HepG2 (cell line): ENCODE measurements around the gene U2AF2. TPM values are rescaled to one million over a fixed set of nuclear protein-coding genes. Genes with fewer than 3 reads are reported as not detected.

ENCODE experiments used
- CSRNP2 ChIP-seq: sonication (generic); formaldehyde crosslinking; conservative IDR thresholded peaks from 2 replicates; pipeline ENCODE4 v1.8.0; 2022; ENCODE audit warnings: low read depth, missing genetic modification reagents
- HIVEP1 ChIP-seq: sonication (generic); formaldehyde crosslinking; IDR thresholded peaks from 2 replicates; pipeline ENCODE4 v1.4.0; 2020; ENCODE audit warnings: mild to moderate bottlenecking, missing genetic modification reagents
- HOXA5 ChIP-seq: sonication (generic); formaldehyde crosslinking; IDR thresholded peaks from 2 replicates; pipeline ENCODE4 v1.4.0; 2020; ENCODE audit warnings: missing genetic modification reagents
- MIXL1 ChIP-seq: IDR thresholded peaks from 2 replicates; pipeline ENCODE4 v1.6.1; 2016
- SMARCC2 ChIP-seq: fragments of 450-650 bp; IDR thresholded peaks from 2 replicates; pipeline ENCODE4 v1.6.1; 2017; ENCODE audit warnings: antibody characterized with exemption, mild to moderate bottlenecking
- SRSF1 ChIP-seq: fragments of 200-400 bp; formaldehyde crosslinking; optimal IDR thresholded peaks from 2 replicates; pipeline ENCODE3; 2017; ENCODE audit warnings: mild to moderate bottlenecking, low read depth, low read length, moderate library complexity
- TCF7 ChIP-seq: sonication (generic); IDR thresholded peaks from 2 replicates; pipeline ENCODE4 v1.6.1; 2016; ENCODE audit warnings: antibody characterized with exemption, low read depth
- THAP8 ChIP-seq: sonication (generic); formaldehyde crosslinking; IDR thresholded peaks from 2 replicates; pipeline ENCODE4 v1.5.1; 2020; ENCODE audit warnings: missing genetic modification reagents, mild to moderate bottlenecking, borderline replicate concordance
- ZBTB37 ChIP-seq: sonication (generic); formaldehyde crosslinking; IDR thresholded peaks from 2 replicates; pipeline ENCODE4 v1.4.0; 2020; ENCODE audit warnings: mild to moderate bottlenecking, missing genetic modification reagents
- ZBTB4 ChIP-seq: sonication (generic); formaldehyde crosslinking; IDR thresholded peaks from 2 replicates; pipeline ENCODE4 v1.4.0; 2020; ENCODE audit warnings: missing genetic modification reagents, mild to moderate bottlenecking, borderline replicate concordance
- ZNF234 ChIP-seq: sonication (generic); formaldehyde crosslinking; conservative IDR thresholded peaks from 2 replicates; pipeline ENCODE4 v1.5.1; 2020; ENCODE audit warnings: mild to moderate bottlenecking, missing genetic modification reagents
- ZNF354B ChIP-seq: sonication (generic); formaldehyde crosslinking; IDR thresholded peaks from 2 replicates; pipeline ENCODE4 v1.8.0; 2022; ENCODE audit warnings: mild to moderate bottlenecking, missing genetic modification reagents
- ZNF513 ChIP-seq: sonication (generic); formaldehyde crosslinking; conservative IDR thresholded peaks from 2 replicates; pipeline ENCODE4 v1.5.0; 2020; ENCODE audit warnings: missing genetic modification reagents
- ZNF710 ChIP-seq: sonication (generic); formaldehyde crosslinking; IDR thresholded peaks from 2 replicates; pipeline ENCODE4 v1.5.0; 2020; ENCODE audit warnings: mild to moderate bottlenecking, missing genetic modification reagents, borderline replicate concordance
- ZNF720 ChIP-seq: sonication (generic); formaldehyde crosslinking; IDR thresholded peaks from 2 replicates; pipeline ENCODE4 v1.4.0; 2020; ENCODE audit warnings: missing genetic modification reagents
- ZNF772 ChIP-seq: sonication (generic); formaldehyde crosslinking; IDR thresholded peaks from 2 replicates; pipeline ENCODE4 v1.5.0; 2020; ENCODE audit warnings: mild to moderate bottlenecking, missing genetic modification reagents
- ZNF790 ChIP-seq: sonication (generic); formaldehyde crosslinking; IDR thresholded peaks from 2 replicates; pipeline ENCODE4 v1.8.0; 2022; ENCODE audit warnings: missing genetic modification reagents, mild to moderate bottlenecking, borderline replicate concordance
- polyA plus RNA-seq, 8 experiments: library from polyadenylated mRNA; depleted of rRNA in 3 of 8; stranded (reverse) in 7 of 8; unstranded in 1 of 8; fragments of >200 nt; fragmentation: Illumina TruSeq in 4 of 8; extraction: Trizol in 4 of 8; gene quantifications; 2 replicates each; pipeline versions ENCODE4 v1.2.1 to v1.2.3, GENCODE V29; 2011 to 2016; ENCODE audit warnings: low read depth in 4 of 8, missing spikeins in 1 of 8, mixed read lengths in 1 of 8; ENCODE audit not compliant: insufficient read depth in 1 of 8
- total RNA-seq, 5 experiments: library from RNA; depleted of rRNA; stranded (reverse); fragments of >200 nt; fragmentation: Illumina TruSeq; extraction: Trizol; gene quantifications; 2 replicates each; pipeline ENCODE4 v1.2.3, GENCODE V29; 2016; ENCODE audit warnings: low read depth in 1 of 5

Gene U2AF2
- total and polyA plus RNA-seq, 2 of the 13 experiments (the other 11 are each of a cell fraction or from before 2014, with no cell fraction given): 84.3 to 124 TPM

- TF ChIP-seq ZBTB4 (CRISPR knock-in tag) (no peak), THAP8 (no peak), TCF7 (no peak), ZNF234 (no peak), ZBTB37 (CRISPR knock-in tag) (no peak), SMARCC2 (no peak), HOXA5 (CRISPR knock-in tag) (peak; percentile 70; the same call in 1 of the 2 replicates), SRSF1 (peak; percentile 38), CSRNP2 (0 out of 2 replicates have a peak, but pooled peaks have one; percentile 19), ZNF772 (CRISPR knock-in tag) (peak; percentile 84), ZNF790 (CRISPR knock-in tag) (no peak), ZNF354B (CRISPR knock-in tag) (no peak), HIVEP1 (CRISPR knock-in tag) (0 out of 2 replicates have a peak, but pooled peaks have one; percentile 38), ZNF720 (CRISPR knock-in tag) (no peak), ZNF513 (CRISPR knock-in tag) (no peak), ZNF710 (peak; percentile 49), MIXL1 (CRISPR knock-in tag) (0 out of 2 replicates have a peak, but pooled peaks have one; percentile 12)
Observed at GRCh38 chr19:55647732-55648584, 6.9 kb upstream of the U2AF2 start, which contains the start of gene CCDC106 (continued).
